ENCODE measurements around the gene CAMK2B.

GRCh38 chr7:44269943-44270493, 55.4 kb downstream of the CAMK2B start:
- TF ChIP-seq JUND (IDR thresholded peaks at IDR 0.05), result no peak
- no peak for TF ChIP-seq CTCF (IDR thresholded peaks at IDR 0.05 in 2 of 3, conservative IDR thresholded peaks at IDR 0.05 in 1 of 3; ENCODE audit: borderline replicate concordance in 1 of 3, insufficient read depth in 1 of 3, low read depth in 2 of 3, low read length in 2 of 3)
- TF ChIP-seq POLR2AphosphoS5 (IDR thresholded peaks at IDR 0.05; ENCODE audit: low read depth, low read length), result no peak
- no peak for TF ChIP-seq YY1 (IDR thresholded peaks at IDR 0.05; ENCODE audit: extremely low read depth, insufficient replicate concordance, low read depth, low read length)
- no peak for TF ChIP-seq REST (IDR thresholded peaks at IDR 0.05; ENCODE audit: low read depth)
- TF ChIP-seq POLR2A (IDR thresholded peaks at IDR 0.05; ENCODE audit: borderline replicate concordance, extremely low read depth, insufficient read depth, insufficient read length), result no peak
- no peak for TF ChIP-seq ELF1 (IDR thresholded peaks at IDR 0.05; ENCODE audit: borderline replicate concordance, low read depth)
- no peak for TF ChIP-seq TCF7L2 (IDR thresholded peaks at IDR 0.05; ENCODE audit: borderline replicate concordance, extremely low read depth, insufficient read depth, insufficient read length)
